GM21529 (cell line): ENCODE data around the gene TMEM135.
A peak's percentile ranks its signal among the peaks of the same experiment; 100 is the strongest.

Experiments used
- ATAC-seq: cut with Tn5 transposase; IDR thresholded peaks from one replicate; pipeline ENCODE4 v1.9.1; 2021; ENCODE audit not compliant: unreplicated experiment

Gene TMEM135

DNA sequence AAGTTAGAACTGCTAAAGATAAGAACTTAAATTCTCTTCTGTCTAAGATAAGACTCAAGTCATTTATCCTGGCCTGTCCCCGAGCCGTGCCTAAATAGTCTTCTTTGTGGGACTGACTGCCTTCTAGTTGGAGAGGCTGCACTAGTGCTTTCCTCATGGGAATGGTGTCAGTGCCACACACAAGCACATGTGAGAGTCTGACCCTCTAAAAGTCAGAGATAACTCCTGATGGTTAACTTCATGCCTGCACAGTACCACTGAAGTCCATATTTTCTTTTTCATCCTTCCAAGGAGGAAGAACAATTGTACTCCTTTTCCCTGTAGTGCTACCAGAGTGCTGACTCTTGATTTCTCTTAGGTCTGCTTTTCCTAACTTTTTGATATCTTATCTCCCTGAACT lies 309.7 kb downstream of the TMEM135 start:
- ATAC-seq: no peak

GRCh38 chr11:87347854-87348253 lies 310.1 kb downstream of the TMEM135 start:
- no peak for ATAC-seq

DNA sequence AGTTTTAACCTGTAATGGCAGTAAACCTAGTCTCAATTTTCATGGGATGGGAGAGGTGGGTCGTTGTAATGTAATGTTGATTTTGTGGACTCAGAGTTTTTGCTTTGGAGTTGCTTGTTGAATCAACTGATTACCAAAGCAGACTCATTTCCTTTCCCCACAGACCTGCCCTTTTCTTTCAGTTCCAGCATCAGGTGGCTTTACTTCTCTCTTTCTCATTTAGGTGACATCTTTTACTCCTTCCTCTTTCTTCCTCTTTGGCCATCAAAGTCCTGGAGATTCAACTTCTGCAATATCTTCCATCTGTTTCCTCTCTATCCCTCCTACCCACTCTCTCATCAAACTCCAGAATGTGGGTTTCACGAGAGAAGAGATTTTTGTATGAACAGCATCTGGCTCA lies 313.9 kb downstream of the TMEM135 start:
- no peak for ATAC-seq

DNA sequence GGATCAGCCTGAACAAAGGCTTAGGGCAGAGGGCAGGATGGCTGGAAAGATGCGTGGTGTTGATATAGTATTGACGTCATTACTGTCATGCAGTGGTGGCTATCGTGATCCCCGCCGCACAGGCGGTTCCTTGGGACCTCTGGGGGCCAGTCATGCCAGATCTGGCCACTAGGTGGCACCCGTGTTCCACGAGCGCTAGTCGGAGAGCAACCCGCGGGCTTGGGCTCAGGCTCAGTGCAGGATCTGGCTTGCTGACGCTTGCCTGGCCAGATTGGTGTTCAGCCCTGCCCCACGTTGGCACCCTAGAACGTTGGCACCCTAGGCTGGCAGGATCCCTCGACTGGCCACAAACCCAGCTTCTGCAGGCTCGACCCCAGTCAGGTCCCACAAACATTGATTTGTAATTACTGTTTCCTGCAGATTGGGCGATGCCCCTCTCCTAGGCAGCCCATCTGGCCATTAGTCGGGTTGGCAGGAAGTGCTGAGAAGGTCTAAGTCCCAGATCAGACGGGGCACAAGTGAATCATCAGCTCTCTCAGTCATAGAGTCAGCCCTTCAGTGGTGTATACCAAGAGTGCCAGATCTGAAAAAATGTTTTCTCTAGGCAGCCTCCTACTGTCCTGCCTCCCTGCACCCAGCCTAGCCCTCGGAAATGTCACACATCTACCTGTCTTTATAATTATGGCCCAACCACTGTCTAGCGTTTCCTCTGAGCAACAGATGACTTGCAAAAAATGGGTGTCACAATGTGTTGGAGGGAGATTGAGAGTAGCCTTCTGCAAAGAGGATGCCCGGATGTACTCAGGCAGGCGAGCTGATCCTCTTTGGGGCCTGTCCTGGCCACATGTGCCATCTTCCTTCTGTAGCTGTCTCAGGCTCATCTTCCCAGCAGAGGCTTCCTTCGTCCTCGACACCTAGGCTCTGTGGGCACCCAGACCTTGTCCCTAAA lies 315.3 kb downstream of the TMEM135 start:
- ATAC-seq: peak; percentile 97

DNA sequence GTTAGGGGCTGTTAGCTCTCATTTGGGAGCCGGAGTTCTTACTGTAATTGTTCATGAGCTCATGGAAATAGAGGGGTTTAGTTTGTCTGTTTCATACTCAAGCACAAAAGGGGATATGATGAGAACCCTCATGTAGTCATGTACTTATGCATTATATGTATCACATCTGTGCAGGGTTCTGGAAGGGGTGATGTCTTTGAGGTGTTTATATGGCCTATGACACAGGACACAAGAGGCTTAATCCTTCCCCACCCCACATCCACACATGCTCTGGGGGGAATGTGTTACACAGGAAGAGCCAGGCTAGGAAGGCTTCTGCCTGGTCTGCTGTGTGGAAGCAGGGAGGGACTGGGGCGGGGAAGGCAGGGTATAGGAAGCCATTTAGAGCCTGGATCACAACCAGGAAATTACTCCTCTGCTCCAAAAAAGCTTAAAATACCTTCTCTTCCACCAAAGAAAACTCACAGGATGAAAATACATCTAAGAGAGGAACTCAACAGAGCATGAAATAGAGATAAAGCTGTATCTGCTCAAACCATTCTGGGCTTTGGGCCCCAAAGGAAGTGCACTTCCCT lies 316.1 kb downstream of the TMEM135 start:
- ATAC-seq: no peak

DNA sequence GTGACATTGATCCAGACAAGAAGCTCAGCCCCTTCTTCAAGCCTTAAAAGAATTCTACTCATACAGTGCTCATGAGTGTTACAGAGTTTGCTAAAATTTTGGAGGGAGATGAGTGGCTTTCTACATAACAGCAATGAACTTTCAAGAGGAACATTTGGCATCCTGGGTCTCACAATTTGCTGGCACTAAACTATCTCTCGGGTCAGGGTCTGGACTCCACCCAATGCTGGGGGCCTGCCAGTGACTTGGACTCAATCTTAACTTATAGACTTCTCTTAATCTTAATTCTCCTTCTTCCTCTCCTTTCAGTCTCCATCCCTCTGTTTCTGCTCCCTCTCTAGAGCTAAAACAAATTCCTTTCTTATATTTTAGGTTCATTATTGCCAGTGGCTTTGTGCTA lies 317.9 kb downstream of the TMEM135 start:
- no peak for ATAC-seq

DNA sequence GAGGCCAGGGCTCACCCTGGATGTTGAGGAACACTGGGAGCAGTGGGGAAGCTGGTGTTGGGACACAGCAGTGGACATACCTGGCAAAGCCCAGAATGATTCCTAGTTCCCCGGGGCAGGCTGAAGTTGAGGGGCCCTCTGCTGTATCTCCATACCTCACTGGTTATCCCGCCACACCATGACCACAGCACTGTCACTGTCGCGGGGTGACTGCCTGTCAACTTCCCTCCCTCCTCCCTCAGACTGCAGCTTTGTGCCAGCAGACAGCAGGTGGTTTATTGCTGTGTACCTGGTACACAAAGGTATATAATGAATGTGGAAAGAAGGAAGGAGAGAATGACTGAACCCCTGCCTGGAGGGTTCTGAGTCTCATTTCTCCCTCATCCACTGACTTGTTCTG lies 318.7 kb downstream of the TMEM135 start:
- no peak for ATAC-seq

DNA sequence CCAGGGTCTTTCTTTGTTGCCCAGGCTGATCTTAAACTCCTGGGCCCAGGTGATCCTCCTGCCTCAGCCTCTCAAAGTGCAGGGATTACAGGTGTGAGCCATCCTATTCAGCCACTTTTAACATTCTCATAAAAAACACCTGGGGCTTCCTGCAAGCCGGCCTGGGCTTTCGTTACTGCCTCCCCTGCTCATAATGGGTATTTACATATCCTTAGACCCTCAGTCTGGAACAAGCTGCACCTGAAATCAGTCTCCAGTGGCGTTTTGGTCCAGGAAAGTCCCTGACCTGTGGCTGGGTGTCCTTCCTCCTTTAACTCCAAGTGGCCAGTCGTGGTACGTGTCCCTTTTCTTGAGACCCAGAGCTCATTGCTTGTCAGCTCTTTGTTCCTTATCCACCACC lies 320.7 kb downstream of the TMEM135 start:
- ATAC-seq: no peak

- peak; percentile 35 for ATAC-seq
Measured at GRCh38 chr11:87359401-87359800, 321.7 kb downstream of the TMEM135 start.

- ATAC-seq: no peak
Measured at GRCh38 chr11:87361891-87362290, 324.2 kb downstream of the TMEM135 start.

- ATAC-seq: no peak
Measured at GRCh38 chr11:87366346-87366745, 328.6 kb downstream of the TMEM135 start.

DNA sequence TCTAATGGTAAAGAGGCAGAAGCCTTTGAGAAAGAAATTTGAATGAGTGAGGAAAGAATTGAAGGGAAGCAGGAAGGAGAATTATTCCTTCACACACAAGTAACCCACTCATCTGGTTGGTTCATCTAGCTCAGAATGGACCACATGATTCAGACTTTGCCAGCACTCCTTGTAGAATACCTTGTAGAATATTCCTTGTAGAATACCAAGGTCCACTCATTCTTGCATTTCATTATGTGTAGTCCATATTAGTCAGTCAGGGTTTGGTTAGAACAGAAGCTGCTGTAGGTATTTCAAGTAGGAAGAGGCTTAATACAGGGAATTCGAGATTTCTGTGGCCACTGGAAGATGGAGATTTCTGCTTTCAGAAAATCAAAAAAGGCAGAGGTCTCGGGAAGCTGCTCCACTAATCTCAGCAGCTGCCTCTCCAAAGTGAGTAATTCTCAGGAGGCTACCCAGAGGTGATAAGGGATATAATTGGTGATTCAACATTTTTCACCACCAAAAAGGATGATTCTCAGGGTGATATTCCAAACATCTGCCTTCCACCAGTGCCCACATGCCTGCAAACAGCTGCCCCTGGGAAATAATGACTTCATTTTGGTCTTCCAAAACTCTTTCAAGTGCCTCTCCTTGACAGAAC lies 329.1 kb downstream of the TMEM135 start:
- no peak for ATAC-seq

DNA sequence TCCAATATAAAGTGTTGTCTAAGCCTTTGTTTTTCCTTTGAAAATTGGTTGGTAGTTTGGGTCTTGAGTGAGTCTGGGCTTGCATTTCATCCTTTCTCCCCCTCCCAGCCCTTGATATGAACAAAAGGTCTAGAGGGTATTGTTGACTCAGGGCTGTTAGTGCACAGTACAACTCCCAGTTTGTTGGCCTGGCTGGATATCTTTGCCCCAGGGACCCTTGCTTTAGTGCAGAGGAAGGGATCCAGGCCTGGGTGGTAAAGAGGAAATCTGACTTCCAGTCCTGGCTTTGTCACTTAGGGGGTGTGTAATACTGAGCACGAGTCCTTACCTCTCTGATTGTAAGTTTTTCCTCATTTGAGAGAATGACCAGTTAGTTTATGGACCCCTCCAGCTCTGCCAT lies 330.4 kb downstream of the TMEM135 start:
- no peak for ATAC-seq

GRCh38 chr11:87368858-87369480 lies 331.2 kb downstream of the TMEM135 start:
- ATAC-seq: no peak

DNA sequence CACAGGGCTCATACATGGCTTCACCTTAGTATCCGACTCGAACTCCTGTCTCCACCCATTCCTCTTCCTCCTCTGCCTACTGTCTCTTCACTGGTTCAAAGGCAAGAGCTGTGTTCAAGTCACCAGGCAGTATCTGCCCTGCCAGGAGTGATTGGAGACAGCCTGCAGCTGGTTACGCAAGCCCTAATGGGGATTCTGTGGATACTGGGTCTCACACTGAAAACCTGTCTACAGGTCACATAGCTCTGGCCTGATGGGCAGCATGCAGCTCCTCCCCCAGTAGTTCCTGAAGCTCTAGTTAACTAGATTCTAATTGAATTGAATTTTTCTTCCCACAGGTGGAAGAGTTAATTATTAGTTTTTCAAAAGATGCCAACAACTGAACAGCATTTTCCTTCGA lies 332.2 kb downstream of the TMEM135 start:
- ATAC-seq: no peak

- no peak for ATAC-seq
Measured at GRCh38 chr11:87372065-87372464, 334.3 kb downstream of the TMEM135 start.
